Inflammatory macrophage (primary cell): ENCODE results near the gene NCKAP1.
A peak's percentile ranks its signal among the peaks of the same experiment; 100 is the strongest.

Experiments
- DNase-seq, 2 donors: peaks; one replicate each; pipeline ENCODE4 v3.0.0-alpha.2; 2020 to 2022

NCKAP1 gene

GRCh38 chr2:182949572-182950189 is 88.6 kb downstream of the NCKAP1 start:
- DNase-seq, result peak in 1 of 2 donors; percentile 0

GRCh38 chr2:182949052-182949451 is 89.2 kb downstream of the NCKAP1 start:
- no peak for DNase-seq

- no peak for DNase-seq
Measured at GRCh38 chr2:182946958-182947369, 91.3 kb downstream of the NCKAP1 start.

- DNase-seq, result no peak
Measured at GRCh38 chr2:182943339-182943738, 94.9 kb downstream of the NCKAP1 start.

GRCh38 chr2:182942756-182943155 is 95.5 kb downstream of the NCKAP1 start:
- DNase-seq, result no peak

- DNase-seq, result no peak
Measured at GRCh38 chr2:182941919-182942318, 96.3 kb downstream of the NCKAP1 start.

GRCh38 chr2:182941121-182941722 is 97.0 kb downstream of the NCKAP1 start:
- DNase-seq, result no peak

- DNase-seq, result no peak
Measured at GRCh38 chr2:182937870-182938269, 100.4 kb downstream of the NCKAP1 start.

GRCh38 chr2:182933629-182934028 is 104.6 kb downstream of the NCKAP1 start:
- DNase-seq, result no peak

GRCh38 chr2:182929972-182930371 is 108.3 kb downstream of the NCKAP1 start:
- DNase-seq, result no peak

- no peak for DNase-seq
Measured at GRCh38 chr2:182924306-182924705, 114.0 kb downstream of the NCKAP1 start.

GRCh38 chr2:182921234-182921633 is 117.0 kb downstream of the NCKAP1 start:
- no peak for DNase-seq

- DNase-seq, result no peak
Measured at GRCh38 chr2:182920631-182921056, 117.6 kb downstream of the NCKAP1 start.

- DNase-seq, result no peak
Measured at GRCh38 chr2:182920089-182920488, 118.2 kb downstream of the NCKAP1 start.

- no peak for DNase-seq
Measured at GRCh38 chr2:182918961-182919652, 119.2 kb downstream of the NCKAP1 start.

- DNase-seq, result no peak
Measured at GRCh38 chr2:182917924-182918323, 120.3 kb downstream of the NCKAP1 start.

- no peak for DNase-seq
Measured at GRCh38 chr2:182916417-182916816, 121.8 kb downstream of the NCKAP1 start.

GRCh38 chr2:182915369-182916326 is 122.6 kb downstream of the NCKAP1 start:
- DNase-seq, result no peak

GRCh38 chr2:182914852-182915251 is 123.4 kb downstream of the NCKAP1 start:
- DNase-seq, result no peak

GRCh38 chr2:182913064-182913463 is 125.2 kb downstream of the NCKAP1 start:
- DNase-seq, result no peak

- DNase-seq, result no peak
Measured at GRCh38 chr2:182912518-182912915, 125.7 kb downstream of the NCKAP1 start.

GRCh38 chr2:182911813-182912517 is 126.3 kb downstream of the NCKAP1 start:
- no peak for DNase-seq
